SHP77 treated with DMSO at 0.1 percent for 48 hours (cell line): Measurements from ENCODE around the gene RWDD3.

Experiments
- DNase-seq: peaks from one replicate; lab custom pipeline; 2025; lab: John Stamatoyannopoulos, UW

Gene RWDD3

DNA sequence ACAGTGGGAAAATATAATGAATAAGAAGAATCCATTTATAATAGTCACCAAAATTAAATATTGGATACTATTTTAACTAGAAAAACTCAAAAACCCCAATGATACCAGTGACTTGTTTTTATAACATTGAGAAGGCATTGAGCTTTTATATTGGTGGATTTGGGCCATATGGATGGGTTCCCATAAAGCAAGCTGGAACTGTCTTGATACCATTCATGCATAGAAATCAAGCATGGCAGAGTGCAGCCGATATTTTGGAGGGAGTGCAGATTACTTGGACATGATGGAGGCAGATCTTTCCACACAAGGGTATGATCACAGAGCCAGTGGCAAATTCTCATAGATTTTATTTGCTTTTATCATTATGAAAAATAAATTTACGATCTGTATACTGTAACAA, 3.8 kb upstream of the RWDD3 start:
- no peak for DNase-seq

DNA sequence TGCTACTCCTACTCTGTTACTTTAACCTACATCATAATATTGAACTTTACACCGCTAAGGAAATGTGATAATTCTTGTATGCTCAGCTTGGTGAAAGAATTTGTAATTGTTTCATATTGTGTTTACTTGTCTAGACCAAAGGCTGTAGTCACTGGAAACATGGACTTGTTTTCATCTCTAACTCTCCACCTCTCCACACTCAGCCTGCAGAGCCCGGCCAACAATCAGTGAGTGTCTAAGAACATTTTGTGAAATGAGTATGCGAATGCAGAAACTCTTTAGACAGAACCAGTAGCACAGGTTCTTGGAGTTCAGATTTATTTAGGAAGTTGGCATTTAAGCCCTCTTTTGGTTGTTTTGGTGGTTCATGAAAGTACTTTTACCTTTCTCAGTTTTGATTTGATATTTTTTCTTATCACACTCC, 3.2 kb upstream of the RWDD3 start:
- no peak for DNase-seq

DNA sequence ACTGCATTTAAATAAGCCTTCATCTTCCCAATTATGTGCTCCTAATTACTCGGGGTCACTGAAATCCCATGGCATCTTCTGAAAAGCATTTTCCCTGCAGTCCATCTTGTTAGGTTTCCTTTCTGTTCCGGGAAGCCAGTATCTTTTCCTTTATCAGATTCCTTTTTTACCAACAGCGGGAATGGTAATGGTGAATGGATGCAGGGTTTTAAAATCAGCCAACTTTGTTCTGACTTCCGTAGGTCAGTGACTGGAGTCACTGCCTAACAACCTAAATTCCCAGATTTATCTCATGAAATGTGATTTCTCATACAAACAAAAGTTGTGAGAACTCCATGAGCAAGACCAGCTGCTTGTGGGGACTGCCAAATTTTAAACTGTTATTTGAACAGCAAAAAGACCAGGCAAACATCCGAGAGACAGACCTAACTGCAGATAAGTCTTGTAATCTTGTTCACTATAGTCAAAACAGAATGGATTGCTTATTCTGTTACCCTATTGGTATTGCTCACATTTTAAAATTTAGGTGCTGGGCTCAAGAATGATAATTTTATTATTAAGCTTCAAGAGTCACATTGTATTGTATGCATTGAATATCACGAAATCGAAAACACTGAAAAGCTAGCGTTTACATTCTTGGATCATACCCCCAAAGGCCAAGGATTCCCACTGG, 1.2 kb upstream of the RWDD3 start:
- no peak for DNase-seq

DNA sequence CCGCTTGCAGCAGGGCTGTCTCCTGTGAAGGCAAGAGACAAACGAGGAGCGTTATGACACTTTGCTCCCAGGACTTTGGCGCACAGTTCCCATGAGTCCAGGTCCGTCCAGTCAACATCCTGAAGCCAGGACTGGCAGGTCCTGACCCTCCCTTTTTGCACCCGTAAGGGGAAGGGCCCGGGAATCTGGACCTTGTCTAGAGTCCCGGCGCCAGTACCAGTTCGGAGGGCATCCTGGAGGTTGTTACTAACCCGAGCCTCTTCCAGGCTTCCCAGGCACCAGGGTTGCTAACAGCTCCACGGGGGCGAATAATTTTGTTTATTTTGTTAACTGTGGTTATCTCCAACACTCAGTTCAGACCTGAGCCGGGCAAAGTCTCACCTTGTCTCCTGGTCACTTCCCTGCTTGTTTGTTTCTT, 682 bp upstream of the RWDD3 start:
- DNase-seq = no peak

DNA sequence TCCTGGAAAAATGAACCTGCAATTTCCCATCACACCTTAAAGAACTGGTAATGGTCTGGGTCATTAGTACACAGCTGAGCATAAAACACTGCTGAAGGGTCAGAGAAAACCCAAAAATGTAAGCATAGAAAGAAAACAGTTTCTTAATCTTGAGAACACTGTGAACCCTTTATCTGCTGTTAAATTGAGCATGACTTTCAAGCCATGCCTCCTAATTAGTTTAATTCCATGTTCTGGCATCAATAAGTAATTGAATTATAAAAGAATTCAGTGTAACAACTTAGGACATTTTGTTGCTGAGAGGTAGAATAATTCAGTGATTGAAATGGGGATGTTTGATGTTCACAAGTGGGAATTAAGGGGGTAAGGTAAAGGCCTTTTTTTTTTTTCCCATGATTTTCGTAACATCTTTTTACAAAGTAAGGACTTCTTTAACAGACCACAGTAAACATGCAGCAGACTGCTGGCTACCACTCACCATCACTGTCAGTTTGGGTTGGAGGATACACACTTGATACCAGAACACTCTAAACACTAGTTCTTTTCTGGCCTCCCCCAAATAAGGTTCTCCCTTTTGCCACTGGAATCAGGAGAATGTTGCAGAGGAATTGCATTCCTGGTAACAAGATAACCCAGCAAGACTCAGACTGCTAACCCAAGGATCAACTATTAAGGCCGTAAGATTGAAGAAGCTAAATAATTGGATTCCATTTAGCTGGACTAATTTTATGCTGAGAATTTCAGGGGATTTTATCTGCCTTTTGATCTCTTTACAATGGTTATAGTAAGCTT, 3.0 kb downstream of the RWDD3 start:
- DNase-seq = no peak

DNA sequence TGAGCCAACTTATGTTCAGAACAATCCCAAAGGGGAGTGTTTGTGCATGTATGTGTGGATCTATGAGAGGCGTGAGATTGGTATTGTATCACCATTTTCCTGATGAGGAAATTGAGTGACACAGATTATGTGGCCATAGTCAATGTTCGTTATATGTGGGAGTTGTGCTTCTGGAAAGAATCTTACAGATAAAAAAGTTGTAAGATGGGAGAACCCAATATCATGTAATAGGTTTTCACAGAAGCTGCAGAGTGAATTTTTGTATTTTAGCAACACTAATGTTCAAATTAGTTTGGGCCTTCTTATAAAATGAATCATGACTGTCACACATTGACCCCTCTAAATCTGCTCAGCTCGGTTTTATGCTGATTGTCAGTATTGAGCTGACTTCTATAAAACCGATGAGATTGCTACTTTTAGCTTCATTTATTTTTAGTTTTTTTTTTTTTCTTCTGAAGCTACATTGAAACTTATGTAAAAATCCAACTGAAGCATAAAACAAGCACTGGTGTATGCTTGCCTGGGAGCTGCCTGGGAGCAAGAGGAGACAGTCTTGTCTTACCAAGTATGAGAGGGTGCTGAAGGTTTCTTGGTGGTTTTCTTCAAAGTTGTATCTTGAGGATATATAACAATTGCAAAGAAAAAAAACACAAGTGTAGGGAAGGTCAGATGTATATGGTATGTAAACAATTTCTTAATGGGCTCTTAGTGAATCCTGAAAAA, 4.1 kb downstream of the RWDD3 start:
- no peak for DNase-seq

DNA sequence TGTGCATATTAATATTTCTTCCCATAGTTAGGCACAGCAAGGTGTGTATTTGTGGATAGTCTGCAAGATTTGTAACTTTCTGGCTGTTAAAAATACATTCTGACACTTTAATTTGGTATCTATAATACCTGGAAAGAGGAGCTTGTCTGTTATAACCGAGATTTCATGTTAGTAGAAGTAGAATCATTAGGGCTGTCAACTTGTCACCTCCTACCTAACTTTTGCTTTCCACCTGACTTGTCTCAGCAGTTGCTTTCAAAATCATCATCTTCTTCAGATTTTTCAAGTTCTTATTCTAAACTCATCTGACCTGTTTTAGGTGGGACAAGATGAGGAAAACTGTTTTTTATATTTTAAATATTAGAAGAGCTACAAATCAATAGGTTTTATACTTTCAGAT, 11.0 kb downstream of the RWDD3 start:
- no peak for DNase-seq

DNA sequence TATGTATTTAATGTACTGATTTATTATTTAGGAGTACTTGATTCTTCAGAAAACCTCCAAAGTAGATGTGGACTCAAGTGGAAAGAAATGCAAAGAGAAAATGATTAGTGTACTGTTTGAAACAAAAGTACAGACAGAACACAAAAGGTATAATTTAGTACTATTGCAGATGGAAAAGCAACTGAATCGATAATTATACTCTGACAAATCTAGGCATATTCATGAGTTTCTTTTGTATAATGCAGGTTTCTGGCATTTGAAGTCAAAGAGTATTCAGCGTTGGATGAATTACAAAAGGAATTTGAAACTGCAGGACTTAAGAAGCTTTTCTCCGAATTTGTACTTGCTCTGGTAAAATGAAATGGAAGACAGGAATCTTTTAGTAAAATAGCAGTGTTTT, 12.5 kb downstream of the RWDD3 start:
- no peak for DNase-seq

DNA sequence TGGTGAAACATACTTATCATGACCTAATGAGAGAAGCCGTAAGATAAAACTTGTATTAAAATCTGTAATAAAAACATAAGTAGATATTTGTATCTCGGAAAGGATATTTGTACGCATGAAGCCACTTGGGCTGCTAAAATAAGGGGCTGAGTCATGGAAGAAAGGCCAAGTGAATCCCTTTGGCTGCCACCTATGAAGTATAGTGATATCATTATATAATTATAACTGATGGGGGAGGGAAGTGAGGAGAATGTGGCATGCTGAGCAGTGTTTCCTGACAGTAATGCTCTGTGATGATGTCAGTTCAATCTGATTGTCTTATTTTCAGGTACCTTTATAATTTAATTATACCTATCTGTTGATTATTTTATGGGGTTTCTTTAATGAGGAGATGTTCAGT, 13.6 kb downstream of the RWDD3 start:
- no peak for DNase-seq

DNA sequence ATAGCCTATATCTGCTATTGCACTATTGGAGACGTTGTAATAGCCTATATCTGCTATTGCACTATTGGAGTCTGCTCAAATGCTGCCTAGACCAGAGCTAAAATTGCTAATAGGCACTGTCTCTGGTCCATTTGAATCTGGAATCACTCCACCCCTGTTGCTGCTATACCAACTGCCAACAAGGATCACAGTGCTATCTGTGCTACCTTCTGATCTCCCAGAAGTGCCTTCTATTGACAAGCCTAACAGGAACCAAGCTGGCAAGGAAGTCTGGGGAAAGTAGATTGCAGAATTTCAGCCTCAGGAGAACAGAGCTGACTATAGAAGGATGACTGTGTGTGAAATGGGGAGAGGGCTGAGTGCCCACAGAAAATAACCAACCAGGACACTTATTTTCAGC, 15.9 kb downstream of the RWDD3 start:
- DNase-seq = no peak

DNA sequence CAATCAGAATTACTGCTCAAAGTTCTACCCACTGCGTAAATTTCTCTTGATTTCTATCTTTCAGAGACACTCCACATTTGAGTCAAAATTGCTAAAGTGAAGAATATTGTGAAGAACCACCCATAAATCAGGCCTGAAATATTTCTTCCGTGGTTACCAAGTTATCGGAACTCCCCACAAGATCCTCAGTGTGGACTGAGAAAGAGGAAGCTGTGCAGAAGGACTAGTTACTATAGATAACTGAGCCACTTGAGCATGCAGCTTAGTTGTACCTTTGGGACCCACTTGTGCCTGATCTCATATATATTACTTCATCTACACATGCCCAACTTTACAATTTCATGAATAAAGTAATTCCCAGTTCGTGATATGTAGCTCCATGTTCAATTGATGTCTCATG, 18.4 kb downstream of the RWDD3 start:
- no peak for DNase-seq

DNA sequence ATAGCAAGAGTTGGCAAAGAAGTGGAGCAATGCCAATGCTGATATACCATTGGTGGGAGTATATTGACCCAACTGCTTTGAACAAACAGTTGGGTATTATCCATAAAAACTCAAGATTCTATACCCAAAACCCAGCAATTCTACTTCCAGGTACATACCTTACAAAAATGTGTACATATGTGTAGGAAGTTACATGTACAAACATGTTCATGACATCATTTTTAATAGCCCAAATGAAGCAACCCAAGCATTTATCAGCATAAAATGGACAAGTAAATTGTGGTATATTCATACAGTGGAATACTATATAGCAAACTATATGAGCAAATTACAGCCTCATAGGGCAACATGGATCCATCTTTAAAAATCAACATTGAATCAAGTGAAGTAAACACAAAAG, 20.9 kb downstream of the RWDD3 start:
- no peak for DNase-seq

DNA sequence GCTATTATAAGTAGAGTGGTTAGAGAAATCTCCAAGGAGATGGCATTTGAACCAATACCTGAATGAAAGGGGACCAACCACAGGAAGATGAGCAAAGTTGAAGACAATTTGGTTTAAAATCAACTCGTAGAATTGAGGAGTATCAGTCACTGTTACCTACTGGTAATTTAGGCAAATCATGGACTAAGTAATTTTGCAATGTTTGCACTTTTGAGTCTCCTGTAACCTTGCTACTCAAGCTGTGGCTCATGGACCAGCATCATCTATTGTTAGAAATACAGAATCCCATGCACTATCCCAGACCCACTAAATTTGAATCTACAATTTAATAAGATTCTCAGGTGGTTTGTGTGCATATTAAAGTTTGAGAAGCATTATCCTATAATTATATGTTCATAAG, 21.8 kb downstream of the RWDD3 start:
- no peak for DNase-seq

DNA sequence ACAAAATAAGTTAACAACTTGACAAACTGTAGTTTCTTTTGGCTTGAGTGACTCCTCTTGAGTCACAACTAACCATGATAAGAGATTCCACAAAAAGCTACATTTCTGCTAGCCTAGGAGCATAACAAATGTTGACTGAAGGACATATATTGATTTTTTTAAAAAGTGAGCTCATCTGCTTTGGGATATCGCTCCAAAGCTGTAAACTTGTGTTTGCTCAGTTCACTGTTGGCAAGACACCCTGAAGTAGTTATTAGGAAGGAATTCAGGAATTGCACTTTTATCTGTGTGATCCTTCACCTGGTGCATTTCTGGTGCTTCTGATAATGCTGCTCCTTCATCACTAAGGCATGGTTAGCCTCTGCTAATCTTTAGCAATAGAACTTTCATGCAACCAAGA, 23.7 kb downstream of the RWDD3 start:
- DNase-seq = no peak

DNA sequence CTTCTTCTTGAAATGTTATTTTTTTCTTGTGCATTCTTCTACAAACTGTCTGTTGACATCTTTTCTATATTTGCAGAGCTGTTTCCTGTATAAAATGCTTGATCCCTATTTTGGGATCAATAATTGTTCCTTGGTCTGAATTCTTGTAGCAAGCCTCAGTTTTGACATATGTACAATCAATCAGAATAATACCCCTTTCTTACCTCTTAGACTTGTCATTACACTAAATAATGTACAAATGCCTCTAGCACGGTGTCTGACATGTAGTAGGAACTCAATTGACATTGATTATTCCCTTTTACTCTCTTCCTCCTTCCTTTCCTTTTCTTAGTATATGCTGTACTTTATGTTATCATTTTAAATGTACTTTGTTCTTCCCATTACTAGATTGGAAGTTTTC, 25.2 kb downstream of the RWDD3 start:
- no peak for DNase-seq

DNA sequence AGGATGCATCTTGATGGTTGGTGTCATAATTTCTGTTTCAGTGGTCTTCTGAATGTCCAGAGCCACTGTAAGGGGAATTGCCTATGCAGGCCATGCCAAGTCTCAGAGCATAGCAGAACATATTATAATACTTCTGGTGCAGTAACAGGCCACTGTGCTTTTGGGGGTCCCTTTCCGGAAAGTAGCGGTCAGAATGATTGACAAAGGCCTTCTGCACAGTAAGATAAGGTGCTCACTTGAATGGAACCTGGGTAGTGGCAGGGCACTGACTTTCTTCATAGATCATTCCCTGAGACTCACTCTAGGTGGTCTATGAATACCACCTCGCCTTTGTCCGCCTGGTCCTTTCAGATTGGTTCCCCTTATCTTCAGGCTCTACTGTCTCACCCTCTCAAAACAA, 28.9 kb downstream of the RWDD3 start:
- DNase-seq = no peak

DNA sequence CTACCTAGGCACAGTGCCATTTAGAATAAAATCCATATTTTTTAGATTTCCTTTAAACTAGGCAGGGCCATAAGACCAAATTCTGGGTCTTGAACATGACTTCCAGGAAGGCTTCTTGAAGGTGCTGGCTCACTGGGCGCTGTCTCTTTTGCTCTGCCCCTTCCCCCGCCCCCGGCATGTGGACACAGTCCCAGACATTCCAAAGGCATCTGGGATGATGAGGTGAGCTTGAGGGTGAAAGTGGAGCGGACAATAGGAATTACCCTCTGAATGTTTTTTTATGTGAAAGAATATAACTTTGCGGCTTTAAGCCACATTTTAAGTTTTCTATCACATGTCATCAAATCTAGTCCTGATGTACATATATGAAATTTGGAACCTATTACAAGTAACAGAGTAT, 29.4 kb downstream of the RWDD3 start:
- DNase-seq = no peak

DNA sequence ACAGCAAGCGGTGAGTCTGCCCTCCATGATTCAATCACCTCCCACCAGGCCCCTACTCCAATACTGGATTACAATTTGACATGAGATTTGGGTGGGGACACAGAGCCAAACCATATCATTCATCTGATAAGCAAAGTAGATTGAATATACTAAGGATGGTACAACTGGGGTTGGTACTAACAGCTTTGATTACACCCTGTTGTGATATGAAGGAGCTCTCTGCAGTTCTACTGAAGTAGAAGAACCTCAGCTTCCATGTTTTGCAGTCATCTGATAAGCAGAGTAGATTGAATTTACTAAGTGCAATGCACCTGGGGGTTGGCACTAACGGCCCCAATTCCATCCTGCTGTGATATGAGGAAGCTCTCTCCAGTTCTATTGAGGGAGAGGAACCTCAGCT, 31.1 kb downstream of the RWDD3 start:
- no peak for DNase-seq

DNA sequence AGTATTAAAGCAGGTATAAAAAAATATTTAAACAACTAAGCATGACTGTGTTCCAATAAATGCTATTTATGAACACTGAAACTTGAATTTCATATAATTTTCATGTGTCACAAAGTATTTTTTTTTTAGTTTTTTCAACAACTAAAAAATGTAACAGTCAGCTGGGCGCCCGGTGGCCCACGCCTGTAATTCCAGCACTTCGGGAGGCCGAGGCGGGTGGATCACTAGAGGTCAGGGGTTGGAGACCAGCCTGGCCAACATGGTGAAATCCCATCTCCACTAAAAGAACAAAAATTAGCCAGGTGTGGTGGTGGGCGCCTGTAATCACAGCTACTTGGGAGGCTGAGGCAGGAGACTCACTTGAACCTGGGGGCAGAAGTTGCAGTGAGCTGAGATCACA, 42.4 kb downstream of the RWDD3 start:
- DNase-seq = no peak

DNA sequence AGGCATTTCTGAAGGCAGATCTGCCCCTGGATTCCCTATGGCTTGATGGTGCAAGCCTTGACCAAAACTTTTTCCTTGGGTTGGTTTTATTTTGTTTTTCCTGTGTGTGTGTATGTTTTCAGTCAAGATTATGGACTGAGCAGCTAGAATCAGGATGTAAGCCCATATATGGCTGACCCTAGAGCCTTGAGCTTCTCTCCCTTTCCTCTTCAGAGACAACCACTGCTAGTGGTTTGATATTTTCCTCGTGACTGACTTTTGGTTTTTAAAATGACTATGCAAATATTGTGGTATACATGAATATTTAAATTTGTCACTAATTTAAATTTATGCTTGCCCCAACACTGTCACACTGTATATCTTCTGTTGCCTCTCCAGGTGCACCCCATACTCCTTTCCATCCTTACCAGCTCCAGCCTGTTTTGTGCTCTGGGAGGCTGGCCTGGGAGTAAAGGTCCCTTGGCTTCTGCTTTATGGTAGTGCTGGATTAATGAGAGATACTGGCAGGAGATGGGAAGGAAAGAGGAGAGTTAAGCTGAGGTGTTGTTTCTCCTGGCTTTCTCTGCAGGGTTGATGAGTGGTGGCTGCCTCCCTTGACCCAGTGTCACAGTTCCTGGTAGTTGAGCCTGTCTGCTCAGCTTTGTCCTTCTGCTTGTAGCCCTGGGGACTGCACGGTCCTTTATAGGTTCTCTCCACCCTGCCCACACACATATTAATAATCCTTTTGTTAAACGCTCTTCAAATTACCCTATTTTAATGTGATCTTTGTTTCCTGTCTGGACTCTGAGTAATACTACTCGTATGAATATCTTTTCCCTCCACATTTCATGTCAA, 44.4 kb downstream of the RWDD3 start:
- no peak for DNase-seq

DNA sequence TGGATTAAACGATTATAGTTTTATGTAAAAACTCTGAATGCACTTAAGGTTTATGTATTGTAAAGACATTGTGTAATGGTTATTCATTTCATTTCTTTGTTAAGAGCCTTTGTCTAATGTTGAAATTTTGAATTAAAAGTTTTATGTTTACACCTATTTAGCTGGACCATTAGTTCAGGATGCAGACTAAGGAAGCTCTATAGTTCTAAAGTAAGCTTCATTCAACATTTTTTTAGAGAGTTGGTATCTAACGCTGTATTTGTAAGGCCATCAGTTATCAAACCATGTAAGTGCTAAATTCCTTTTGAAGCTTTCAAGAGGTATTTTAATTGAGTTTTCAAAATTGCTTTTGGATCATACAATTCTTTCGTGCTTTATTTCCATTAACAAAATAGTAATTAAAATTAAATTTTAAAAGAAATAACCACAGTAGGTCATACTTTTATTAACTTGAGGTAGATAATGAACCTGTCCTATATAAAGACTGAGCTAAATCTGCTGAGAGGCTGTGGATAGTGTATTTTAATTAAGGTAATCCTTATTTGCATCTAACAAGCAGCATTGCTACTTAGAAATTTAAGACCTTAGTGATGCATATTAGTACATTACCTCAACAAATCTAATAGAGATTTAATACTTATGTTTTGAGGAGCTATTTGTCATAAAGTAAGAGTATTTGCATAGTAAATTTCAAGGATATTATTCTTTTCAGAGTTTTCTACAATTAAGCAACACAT, 47.9 kb downstream of the RWDD3 start:
- no peak for DNase-seq

DNA sequence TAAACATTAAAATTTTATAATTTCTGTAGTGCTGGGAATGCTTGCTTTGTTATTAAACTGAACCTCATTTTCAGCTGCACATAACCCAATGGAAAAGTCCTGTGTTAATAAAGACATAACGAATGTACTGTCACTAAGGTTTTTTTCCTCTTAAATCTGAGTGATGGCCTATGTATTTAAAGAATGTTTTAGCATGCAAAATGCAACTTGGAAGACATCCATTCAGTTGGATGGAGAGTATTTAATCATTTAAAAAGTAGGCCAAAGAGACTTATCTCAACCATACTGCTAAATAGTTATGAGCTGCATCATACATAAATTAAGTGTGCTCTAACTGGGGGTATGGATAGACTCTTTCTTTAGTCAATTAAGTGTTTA, 48.5 kb downstream of the RWDD3 start:
- no peak for DNase-seq
